DMS53 (cell line): Measurements from ENCODE around the gene ADGRL2.
"Not testable (repeated sequence)": the region's sequence is repeated elsewhere in the genome, so short reads cannot be mapped to it uniquely, and the experiment has no call there.

Source experiments
- DNase-seq: peaks from one replicate; lab custom pipeline; 2025; lab: John Stamatoyannopoulos, UW

ADGRL2 gene

DNA sequence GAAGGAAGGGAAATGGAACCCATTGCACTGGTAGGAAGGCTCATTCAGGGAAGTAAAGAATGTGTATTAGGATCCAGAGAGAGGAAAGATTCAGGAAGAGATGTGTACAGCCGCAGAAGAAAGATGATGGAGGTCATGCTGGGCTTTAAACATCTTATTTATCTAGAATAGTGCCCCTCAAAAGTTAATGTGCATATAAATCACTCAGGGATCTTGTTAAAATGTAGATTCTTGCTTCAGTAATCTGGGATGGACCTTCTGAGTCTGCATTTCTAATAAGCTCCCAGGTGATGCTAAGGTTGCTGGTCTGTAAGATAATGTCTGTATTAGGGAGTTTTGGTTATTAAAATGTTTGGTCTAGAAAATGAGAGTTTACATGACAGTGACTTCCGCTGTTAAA lies 46.3 kb downstream of the ADGRL2 start:
- no peak for DNase-seq

DNA sequence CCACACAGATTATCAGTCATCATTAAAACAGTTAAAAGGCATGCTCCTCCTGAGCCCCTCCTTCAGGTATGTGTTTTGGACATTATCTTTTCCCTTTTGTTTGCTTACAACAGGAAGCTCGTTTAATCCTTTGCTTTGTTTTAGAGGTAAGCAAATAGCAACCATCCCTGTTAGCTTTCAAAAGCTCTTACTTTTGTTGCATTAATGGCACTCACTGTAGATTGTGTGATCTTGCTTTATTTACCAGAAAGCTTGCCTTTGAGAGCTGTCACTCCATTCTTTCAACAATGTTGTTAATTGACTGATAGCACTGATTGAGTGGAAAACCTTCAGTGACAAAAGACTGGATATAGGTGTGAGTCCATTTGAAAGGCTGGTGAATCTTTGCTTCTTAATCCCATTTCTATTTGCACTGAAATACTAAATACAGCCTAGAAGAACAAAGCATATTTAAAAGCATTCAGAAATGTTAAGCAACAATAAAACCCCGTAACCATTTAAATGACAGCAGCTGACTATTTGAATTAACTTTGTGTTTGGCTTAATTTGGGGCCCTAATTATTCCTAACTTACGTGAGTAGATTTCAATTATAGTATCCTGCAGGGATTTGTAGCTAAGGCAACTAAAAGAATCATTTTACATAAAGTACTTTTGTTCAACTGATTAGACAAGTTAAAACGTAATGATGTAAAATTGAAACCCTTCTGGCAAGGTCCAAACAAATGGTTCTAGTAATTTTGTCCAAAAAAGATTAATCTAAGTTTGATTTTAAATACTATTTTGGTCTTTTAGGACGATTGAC lies 48.3 kb downstream of the ADGRL2 start:
- DNase-seq, result peak; percentile 76

DNA sequence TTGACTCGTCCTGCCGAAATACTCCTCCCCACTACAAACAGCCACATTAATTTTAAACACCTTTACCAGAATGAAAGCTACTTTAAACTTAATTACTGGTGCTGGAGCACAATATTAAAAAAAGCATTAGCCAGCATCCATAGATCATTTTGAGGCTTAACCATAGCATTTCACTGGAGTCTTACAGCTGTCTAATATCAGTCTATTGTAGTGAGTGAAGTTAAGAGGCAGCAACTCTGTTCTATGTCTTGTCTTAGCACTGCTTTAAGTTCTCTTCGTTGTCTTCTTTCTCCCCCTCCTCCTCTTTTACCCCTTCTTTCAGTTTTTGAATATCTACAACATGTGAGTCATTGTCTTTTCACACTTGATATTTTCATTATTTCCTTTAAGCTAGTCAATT lies 49.3 kb downstream of the ADGRL2 start:
- DNase-seq, result no peak

DNA sequence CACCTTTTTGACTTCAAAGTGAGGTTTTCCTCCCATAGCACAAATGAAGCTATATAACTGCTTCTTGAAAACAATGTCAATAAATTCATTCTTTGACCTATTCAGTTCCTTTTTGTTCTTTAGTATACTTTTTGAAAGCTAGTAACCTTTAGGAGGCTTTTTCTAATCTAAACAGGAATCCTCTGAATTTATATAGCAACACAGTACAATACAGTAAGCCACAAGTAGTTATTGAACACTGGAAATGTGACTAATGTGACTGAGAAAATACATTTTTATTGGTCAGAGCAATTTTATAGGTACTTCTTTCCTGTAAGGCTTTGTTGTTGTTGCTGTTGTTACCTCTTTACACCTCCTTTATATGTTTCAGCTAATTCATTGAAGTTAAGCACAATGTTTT lies 49.8 kb downstream of the ADGRL2 start:
- DNase-seq, result no peak

DNA sequence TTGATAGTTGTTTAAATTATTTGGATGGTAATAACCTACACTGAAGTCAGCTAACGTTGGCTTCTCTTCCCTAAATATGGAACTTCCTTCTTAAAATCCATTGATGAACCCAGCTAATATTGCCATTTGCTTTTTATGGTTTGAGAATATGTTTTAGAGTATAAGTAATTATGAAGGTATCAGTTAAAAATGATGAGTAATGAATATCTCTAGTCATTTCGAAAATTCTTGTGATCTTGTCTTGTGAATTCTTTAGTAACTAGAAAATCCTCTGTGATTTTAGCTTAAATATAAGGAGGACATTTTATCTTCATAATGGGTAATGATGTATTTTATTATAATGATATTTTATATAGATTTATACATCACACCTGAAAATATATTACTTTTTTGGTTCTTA lies 50.5 kb downstream of the ADGRL2 start:
- DNase-seq, result no peak

DNA sequence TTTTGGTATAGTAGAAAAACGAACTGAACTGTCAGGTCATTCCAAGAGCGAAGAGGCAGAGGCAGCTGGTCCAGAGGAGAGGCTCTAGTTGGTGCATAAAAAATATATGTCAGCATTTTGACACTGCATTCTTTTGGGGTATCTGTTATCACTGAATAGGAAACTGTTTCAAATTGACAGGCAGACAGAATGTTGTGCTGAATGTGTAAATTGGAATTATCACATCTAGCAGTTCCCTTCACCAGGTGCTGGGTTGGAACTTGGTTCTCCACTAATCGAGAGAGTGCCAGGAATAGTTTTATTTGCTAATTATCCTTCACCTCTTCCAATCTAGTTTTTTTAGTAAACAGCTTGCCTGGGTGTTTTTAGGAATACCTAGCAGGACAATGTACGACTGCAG lies 52.2 kb downstream of the ADGRL2 start:
- DNase-seq, result no peak

DNA sequence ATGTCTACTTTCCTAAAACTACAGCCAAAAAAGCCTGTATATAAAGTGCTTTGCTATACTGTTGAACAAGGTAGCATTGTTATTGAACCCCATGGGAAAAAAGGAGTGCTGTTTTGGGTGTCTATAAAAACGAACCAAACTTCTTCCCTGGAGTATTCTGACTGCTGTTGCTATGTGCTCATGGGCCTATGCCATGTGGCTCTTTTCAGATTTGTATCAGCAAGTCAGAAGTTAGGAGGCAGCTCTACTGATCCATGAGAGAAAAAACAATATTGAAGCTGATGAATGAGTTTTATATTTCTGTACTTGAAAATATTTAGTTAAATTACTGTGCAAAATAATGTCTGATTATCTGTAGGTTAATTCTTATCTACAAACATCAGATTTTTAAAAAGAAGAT lies 66.5 kb downstream of the ADGRL2 start:
- no peak for DNase-seq

DNA sequence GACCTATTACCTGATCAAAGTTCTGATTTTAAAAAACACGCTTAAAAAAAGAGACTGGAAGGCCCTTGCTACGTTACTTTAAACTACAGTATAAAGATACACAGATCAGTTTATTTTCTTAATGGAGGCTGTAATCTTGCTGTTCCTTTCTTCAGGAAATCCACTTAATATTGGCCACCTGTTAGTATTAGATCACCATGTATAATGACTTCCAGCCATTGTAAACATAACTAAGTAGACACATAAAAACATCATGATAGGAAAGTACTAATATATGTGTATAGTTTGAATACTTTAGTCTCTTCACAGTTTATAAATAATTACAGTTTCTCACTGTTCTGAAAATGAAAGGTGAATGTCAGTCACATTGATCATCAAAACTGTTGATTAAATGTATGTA lies 68.6 kb downstream of the ADGRL2 start:
- DNase-seq, result peak; percentile 16

DNA sequence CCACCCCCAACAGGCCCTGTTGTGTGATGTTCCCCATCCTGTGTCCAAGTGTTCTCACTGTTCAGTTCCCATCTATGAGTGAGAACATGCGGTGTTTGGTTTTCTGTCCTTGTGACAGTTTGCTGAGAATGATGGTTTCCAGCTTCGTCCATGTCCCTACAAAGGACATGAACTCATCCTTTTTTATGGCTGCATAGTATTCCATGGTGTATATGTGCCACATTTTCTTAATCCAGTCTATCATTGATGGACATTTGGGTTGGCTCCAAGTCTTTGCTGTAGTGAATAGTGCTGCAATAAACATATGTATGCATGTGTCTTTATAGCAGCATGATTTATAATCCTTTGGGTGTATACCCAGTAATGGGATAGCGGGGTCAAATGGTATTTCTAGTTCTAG lies 70.4 kb downstream of the ADGRL2 start:
- DNase-seq, result not testable (repeated sequence)

DNA sequence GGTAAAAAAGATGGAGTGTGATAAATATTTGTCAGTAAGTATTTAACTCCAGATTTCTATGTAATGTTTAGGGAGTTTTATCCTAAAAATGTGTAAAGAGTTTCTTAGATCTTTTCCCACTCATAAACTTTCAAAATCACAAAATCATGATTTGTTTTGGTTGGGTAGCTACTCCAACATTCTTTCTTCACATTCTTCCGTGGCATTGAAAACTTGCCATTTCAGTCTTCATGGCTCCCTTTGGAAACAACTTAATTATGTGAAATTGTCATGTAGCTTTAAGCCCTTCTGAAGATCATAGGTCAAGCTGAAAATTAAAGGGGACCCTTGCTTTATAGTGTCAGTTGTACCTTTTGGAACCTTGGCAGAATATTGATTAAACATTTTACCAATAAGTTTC lies 73.2 kb downstream of the ADGRL2 start:
- DNase-seq, result no peak

DNA sequence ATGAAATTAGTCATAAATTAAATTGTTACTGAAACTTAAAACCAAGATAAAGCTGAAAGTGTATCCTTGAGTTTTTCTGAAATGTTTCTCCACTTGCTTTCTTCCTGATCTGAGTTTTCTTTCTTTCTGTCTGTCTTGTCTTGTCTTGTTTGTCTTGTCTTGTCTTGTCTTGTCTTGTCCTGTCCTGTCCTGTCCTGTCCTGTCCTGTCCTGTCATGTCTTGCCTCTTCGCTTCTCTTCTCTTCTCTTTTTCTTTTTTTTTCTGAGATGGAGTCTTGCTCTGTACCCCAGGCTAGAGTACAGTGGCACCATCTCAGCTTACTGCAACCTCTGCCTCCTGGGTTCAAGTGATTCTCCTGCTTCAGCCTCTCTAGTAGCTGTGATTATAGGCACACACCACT lies 73.7 kb downstream of the ADGRL2 start:
- no peak for DNase-seq

DNA sequence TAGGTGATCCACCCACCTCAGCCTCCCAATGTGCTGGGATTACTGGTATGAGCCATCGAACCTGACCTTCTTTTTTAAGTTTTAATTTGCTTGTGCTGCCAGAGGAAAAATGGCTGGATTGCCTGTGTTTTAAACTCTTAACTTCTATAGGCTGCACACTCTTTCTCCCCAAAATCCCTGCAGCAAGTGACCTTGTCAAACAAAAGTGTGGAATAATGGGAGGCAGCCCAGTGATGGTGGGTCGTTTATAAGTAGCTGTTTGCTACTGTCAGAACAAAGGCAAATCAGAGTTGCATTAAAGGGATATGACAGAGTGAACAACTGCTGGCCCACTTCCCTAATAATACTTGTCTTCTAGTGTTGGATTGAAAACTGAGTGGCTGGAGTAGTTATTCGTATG lies 74.2 kb downstream of the ADGRL2 start:
- DNase-seq, result no peak

DNA sequence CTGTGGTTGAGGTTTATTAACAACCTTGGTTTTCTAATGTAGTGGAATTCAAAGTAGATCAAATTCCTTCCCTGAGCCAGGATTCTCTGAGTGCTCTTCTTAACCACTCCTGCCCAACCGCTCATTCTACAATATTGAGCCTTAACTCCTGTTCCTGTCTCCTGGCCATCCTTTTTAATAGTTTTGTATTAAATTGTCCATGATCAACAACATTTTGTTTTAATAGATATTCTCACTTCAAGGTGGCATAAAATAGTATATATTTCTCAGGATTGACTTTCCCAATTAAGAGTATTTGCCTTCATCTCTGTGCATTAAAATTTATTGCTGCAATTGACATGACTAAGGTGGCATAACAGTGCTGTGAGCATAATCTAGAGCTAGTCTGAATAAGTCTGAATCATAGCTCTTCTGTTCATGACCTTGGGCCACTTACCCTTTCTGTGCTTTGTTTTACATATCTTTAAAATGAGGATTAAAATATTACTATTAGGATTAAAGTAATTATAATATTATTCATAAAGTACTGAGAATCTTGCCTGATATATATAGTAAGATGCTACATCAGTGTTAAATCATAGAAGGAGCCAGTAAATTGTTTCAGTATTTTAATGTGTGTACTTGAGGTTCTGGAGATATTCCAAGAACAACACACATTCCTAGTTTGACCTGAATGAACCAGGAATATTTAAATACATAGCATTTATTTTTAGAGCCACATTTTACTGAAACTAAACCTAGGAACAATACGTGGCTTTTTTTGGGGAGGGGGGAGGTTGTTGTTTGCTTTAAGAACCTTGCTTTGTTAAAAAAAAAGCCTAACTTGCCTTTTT lies 76.4 kb downstream of the ADGRL2 start:
- peak; percentile 19 for DNase-seq

DNA sequence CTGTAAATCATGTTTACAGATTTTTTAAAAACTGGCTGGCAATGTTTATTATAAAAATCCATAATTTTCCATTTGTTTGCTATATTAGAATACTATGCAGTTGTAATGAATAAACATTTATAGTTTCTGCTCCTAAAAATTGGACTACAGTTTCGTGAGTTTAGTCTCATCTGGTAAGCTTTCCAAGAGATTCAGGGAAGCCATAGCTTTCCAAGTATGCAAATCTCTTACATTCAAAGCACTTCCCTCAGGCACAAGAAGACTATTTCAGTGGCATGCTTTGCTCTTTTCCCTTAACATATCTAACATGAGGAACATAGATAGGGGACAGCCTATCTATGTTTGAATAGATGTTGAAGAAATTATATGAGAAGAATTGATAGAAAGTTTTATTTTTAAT lies 77.2 kb downstream of the ADGRL2 start:
- no peak for DNase-seq

DNA sequence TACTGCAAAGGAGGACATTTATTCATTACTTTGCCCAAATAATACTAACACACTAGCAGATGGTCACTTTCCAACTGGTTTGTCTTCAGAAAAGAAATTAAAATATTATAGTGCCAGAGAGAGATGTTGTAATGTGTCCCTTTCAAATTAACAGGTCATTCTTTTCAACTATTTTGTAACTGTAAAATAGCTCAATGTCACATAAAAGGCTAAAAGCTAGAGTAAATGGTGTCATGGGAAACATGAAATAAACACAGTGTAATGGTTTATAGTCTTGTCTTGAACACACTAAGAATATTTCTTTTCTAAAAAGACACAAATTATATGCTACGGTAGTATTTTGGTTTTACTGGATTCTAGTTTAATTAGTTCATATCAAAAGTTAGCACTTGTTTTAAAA lies 77.8 kb downstream of the ADGRL2 start:
- no peak for DNase-seq

DNA sequence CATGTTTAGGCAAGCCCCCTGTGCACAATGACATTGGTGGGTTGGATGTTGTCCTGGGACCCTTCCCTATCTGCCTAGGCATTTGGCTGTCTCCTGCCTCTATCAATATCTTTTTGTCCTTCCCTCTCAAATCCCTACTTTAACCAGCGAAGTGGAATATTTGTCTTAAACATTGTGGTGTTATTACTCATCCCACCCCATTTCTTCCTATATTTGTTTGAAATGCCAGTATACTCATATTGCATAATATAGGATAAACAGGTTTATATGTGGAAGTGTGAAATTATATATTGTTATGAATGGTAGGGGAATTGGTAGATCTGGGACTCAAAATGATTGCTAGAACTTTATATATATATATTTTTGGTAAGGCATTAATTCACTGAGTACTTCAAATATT lies 80.0 kb downstream of the ADGRL2 start:
- DNase-seq, result no peak

DNA sequence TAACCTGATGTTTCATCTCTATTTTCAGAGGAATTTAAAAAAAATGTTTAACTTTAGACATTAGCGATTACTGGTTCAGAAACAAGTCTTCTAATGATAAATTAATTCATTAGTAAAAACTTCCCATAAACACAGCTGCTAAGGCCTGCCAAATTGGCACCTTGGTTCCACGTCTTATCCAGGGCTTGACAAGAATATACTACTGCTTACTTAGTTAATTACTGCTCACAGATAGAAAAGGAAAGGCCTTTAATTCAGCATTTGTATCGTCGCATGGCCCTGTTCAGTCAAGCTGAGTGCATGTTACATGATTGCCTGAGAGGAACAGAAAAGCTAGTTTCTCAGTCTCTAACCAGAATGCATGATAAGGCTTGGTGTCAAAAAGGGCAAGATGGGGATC lies 84.6 kb downstream of the ADGRL2 start:
- DNase-seq, result no peak

DNA sequence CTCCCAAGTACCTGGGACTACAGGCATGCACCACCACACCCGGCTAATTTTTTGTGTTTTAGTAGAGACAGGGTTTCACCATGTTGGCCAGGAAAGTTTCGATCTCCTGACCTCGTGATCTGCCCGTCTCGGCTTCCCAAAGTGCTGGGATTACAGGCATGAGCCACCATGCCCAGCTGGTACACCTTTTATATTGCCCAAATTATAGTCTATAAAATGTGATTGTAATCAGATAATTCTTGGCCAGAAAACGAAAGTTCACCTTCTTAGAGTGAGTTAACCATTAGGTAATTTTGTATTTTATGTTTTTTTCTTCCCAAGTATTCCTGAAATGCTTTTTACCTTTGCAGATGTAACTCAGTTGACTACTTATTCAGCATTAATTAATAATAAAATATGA lies 85.6 kb downstream of the ADGRL2 start:
- not testable (repeated sequence) for DNase-seq

DNA sequence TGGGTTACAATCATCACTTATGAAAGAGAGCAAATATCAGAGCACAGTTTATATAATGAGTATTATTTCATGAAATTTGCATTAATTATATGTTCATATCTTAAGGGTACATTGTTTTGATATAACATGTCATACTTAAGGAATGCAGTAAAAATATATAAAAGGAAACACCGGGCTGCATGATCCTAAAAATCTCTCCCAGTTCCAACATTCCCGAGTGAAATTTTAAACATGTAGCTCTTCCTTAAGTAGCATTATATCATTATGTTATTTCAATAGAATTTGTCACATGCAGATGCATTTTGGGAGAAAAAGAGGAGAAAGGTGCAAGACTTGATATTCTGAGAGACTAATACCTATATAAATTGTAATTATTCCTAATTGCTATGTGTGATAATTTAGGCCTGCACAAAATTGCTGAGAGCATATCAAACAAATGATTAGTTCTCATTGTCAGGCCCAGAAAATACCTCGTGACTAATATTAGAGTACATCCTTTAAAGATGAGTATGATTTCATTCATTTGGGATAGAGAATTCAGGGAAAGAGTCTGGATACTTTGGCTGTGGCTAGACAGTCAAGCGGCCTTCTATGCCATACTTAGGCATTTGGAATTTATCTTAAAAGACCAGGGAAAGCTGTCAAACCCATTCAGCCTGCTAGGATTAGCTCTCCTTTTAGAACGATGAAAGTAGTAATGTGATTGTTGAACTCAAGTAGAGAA lies 86.8 kb downstream of the ADGRL2 start:
- DNase-seq, result no peak

DNA sequence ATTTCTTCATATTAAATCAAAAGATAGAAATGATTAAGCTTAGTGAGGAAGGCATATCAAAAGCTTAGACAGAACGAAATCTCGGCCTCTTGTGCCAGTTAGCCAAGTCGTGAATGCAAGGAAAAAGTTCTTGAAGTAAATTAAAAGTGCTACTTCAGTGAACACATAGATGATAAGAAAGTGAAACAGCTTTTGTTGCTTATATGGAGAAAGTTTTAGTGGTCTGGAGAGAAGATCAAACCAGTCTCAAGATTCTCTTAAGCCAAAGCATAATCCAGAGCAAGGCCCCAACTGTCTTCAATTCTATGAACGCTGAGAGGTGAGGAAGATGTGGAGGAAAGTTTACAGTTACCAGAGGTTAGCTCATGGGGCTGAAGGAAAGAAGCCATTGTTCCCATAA lies 88.4 kb downstream of the ADGRL2 start:
- no peak for DNase-seq

DNA sequence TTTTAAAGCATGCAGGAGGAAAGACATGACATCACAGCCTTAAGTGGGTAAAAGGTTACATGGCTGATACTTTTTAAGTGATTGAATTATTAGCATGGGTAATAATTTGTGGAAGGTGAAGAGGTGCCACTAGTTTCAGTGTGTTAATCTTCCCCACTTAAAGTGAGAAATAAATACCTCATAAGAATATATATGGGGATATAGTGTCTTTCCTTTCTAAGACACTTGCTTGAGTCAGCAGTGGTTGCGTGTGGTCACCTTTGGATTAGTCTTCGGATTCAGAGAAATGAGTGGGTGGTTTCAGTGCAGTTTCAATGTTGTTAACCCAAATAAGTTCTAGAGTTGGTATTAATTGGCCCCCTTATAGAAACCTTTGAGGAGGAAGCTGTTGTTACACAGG lies 94.1 kb downstream of the ADGRL2 start:
- no peak for DNase-seq

DNA sequence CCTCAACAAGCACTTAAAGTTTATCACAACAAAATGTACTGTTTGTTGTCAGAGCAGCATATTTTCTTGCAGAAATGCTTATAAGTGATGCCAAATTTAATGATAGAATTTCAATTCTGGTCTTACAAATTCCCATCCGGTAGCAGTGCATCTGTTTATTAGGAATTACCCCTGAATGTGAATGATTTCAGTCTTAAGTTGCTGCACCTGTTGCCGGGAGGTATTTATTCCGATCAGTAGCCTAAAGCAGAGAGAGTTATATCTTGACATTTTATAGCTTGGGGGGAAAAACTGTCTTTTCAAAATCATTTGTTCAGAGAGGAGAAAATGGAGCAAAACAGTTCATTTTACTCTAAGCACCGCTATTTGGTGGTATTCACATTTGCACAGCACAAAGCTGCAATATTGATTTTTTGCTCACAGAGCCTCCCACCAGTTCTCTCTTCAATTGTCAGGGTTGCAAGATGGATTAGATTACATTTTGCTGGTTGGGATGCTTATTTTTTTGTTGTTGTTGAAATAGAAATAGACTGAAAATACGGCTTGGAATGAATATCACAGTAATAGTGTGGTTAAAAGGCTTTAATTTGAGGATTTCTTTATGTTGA lies 98.6 kb downstream of the ADGRL2 start:
- no peak for DNase-seq
